HG03064 (cell line): Measurements from ENCODE around the gene RGS19.
A peak's percentile ranks its signal among the peaks of the same experiment; 100 is the strongest.

Experiments
- ATAC-seq: cut with Tn5 transposase; IDR thresholded peaks from one replicate; pipeline ENCODE4 v1.9.1; 2021; ENCODE audit warnings: low read depth; ENCODE audit not compliant: unreplicated experiment

RGS19 gene

DNA sequence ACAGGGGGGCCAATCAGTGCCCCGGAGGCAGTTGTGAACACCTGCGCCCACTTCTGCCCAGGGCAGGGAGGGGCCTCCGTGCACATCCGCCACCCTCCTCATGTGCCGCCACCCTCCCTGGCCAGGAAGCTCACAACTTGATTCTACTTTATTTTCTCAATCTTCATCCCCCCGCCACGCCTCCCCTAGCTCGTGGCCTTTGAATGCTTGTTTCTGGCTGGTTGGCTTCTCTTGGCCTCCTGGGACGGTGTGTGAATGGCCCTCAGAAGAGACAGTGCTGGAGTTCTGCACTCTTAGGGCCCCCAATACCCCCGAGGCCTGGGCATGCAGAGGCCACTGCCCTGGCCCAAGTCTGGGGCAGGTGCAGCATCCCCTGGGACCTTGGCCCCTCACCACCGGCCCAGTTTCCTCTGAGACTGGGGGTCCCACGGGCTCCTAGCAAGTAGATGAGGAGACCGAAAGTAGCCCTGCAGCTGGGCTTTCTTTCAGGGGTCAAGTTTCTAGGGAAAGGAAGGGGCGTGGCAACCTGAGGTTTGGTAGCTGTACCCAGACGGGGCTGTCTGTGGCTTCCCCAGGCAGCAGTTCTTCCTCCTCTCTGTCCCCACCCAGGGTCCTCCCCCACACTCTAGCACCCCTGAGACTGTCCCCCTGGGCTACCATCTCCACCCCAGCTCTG, 1.3 kb downstream of the RGS19 start:
- no peak for ATAC-seq

DNA sequence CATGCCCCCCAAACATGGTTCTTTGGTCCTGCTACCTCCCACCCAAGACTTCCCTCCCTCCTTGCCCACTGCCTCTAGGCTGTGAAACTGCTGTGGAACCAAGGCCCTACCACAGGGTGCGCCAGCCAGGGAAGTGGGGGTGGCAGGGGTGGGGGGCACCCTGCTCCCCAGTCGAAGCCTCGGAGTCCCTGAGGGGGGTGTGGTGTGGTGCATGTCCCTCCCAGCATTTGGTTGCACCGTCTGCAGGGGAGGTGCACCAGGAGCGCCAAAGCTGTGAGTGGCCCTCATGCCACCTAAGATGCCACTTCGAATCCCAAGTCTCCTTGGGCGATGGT, 1.8 kb downstream of the RGS19 start:
- ATAC-seq, result no peak

DNA sequence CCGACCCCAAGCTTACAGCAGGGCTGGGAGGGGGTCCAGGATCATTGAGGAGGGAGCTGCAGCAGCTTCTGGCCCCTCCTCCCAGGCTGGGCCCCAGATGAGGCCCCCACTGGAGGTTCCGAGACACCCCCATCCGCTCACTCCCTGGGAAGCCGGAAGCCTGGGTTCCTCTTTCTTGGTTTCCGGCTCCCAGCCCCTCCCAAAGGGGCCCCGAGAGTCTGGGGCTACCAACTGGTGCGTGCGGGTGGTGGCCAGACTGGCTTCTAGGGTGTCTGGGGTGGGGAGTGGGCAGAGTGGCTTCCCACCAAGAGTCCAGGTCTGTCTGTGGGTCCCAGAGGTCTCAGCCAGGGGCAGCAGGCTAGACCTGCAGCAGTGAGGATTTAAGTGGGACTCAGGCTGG, 2.2 kb downstream of the RGS19 start:
- peak; percentile 32 for ATAC-seq

DNA sequence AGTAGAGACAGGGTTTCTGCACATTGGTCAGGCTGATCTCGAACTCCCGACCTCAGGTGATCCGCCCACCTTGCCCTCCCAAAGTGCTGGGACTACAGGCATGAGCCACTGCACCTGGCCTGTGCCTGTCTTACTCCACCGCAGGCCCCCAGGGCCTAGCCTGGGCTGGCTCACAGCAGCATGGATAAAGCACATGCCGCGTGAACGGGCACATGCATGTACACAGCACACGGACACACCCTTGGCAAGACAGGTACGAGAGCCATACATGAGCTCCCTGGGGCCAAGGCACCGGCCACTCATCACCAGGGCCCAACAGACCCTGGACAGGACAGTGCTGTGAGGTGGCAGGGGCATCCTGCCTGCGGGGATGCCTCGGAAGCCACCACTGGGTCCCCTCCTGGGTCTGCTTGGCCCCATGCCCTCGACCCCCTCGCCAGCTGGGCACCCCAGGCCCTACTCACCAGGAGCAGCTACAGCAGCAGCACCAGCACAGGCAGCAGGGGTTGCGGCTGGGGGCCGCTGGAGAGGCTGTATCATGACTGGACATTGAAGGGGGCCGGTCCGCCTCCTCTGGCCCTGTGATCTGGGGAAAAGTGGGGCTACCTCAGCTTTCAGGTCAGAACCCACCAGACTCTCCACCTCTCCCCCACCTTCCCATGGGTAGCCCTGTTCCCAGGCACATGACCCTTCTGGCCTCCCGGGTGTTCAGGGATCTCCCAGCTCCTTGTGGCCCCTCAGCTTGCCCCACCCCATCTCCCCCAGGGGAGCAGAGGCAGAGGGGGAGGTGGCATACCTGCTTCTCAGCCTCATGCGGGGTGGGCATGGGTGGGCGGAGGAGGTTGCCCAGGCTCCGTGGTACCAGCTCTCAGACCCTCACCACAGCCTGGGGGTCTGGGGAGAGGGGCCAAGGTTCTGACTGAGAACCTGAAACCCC, 3.0 kb downstream of the RGS19 start:
- no peak for ATAC-seq

DNA sequence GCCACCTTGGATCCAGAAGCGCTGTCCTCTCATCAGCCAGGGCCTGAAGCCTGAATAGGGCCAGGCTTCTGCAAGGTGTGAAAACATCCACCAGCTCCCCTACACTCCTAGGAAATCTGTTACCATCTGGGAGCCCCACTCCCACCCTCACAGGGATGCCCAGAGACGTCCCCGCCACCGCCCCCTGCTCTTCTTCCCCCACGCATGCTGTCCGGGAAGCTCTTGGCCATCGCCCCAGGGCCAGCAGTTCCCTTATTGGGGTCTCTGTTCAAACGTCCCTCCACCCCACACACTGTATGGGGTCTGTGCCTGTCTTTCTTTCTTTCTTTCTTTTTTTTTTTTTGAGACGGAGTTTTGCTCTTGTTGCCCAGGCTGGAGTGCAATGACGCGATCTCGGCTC, 3.8 kb downstream of the RGS19 start:
- no peak for ATAC-seq

DNA sequence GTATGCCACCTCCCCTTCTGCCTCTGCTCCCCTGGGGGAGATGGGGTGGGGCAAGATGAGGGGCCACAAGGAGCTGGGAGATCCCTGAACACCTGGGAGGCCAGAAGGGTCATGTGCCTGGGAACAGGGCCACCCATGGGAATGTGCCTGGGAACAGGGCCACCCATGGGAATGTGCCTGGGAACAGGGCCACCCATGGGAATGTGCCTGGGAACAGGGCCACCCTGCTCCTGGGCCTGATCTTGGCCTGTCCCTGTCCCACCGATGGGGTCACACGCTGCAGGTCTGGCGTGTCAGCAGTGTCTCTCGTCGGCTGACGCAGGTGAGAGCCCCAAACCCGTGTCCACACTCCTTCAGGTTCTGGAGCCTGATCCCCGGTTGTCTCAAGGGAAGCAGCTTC, 4.4 kb downstream of the RGS19 start:
- ATAC-seq, result no peak

DNA sequence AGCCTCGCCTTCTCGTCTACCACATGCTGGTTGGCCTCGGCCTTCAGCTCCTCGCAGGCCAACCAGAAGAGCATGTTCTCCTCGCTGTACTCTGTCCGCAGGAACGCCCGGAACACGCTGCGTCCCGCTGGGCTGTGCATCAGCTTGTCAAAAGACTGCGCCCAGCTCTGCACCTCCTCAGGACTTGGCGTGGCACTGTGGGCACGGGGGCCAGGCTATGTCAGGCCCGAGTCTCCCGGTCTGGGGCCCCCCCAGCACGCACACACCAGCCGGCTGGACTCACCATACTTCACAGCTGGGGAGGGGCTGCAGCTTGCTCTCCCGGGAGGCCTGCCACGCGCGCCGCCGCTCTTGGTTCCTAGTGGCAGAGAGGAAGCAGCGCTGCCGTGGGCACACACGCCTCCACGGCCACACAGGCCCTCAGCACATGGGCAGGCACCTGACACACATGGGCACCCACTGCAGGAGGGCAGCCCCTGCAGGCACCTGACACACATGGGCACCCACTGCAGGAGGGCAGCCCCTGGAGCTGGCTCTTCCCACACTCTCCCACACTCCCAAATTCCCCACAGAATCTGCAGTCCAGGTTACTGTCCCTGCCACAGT, 5.0 kb downstream of the RGS19 start:
- no peak for ATAC-seq

DNA sequence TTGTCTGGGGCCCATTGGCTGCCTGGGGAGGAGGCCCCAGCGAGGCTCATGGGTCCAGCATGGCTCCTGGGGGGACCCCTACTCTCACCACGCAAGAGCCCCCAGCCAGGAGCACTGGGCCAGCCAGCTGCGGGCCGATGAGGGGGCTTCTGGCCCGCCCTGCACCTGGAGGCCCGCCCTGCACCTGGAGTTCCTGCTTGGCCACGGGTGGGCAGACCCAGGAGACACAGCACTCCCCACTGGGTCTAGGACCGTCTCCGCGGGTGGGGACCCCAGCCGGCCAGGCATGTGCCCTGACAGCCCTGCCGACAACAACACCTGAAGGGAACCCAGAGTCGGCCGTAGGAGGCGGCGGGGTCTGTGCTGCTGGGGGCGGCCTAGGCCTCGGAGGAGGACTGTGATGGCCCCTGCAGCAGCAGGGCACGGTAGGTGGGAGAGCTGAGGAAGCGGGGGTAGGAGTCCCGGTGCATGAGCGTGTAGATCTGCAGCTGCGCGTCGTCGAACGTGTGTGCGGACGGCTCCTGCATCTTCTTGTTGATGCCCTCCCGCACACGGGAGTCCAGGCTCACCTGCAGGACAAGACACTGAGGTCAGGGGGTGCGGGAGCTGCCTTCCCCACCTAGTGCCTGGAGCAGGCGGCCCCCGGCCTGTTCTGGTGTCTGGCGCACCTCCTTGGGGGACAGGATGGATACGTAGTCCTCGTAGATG, 5.7 kb downstream of the RGS19 start:
- no peak for ATAC-seq

DNA sequence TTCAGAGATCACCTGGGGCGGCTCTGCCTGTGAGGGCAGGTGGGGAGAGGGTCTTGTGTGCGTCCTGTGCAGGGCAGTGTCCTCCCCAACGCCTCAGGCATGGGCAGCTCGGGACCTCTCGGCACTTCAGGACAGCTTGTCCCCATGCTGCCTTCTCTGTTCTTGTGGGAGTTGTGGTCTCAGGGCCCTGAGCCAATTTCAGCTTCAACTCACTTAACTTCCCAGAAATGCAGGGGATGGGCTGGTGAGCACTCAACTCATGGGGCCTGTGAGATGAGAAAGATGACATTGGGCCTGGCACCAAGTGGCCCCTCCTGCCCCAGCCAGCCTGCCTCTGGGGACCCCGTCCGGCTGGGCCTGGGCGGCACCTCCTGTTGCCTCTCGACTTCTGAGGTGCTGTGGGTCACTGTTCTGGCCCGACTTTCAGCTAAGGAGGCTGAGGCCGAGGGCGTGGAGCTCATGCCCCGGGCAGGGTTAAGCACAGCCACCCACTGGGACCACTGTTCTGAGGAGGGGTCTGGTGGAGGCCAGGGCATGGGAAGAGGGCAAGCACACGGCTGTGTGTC, 6.7 kb downstream of the RGS19 start:
- ATAC-seq, result no peak

DNA sequence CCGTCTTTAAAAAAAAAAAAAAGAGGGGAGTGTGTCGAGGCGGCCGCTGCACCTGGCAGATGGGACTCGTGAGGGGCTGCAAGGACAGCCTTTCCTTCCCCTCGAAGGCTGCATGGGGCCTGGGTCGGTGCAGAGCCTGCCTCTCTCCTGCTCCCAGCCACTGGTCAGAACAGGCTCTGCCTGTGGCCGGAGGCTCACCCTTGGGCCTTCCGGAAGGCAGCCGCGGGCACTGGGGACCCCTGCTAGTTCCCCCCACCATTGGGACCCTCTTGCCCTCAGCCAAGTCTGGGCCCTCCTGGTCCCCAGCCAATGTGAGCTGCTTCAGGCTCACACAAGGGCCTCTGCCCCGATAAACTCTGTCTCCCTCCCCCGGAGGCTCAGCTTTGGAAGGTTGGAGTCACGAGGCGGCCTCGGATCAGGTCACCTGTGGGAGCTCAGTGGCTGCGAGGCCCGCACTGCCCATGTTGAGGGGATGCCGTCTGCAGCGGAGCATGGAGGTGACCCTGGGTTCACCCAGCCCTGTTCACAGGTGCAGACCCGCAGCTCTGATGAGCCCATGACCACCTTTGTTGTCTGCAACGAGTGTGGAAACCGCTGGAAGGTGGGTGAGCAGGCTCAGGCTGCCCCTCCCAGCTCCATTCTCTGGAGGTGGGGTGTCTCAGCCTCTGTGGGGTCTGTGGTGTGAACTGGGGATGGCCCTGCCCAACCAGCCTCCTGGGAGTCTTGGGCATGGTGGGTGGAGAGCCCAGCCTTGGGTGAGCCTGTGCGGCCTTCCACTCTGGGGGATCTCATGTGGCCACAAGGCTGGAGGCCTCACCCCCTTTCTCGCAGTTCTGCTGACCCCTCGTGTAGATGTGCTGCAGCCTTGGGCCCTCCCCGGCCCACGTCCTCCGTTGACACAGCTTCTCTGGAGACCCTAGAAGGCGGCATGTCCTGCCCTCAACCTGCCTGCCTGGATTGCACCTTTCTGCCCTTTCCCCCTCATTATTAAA, 7.7 kb downstream of the RGS19 start:
- no peak for ATAC-seq

DNA sequence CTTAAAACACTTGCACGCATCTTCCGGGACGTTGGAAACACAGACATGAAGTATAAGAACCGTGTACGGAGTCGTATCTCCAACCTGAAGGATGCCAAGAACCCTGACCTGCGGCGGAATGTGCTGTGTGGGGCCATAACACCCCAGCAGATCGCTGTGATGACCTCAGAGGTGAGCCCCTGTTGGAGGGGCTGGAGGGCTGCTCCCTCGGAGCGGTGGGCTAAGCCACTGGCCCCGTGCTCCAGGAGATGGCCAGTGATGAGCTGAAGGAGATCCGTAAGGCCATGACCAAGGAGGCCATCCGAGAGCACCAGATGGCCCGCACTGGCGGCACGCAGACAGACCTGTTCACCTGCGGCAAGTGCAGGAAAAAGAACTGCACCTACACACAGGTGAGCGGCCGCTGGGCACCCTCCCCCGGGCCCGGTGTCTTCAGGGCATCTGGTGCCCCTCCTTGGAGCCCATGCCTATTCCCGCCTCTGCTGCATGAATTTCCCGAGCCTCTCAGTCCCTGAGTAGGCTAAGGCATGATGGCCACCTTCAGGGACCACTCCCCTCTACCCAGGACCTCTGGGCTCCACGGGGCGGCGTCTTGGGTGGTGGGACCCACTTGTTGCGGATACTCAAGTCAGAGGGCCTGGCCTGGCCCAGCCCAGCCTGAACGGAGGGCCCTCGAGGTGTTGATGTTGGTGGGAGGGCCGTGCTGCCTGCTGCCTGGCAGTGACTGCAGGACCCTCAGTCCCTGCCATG, 8.9 kb downstream of the RGS19 start:
- ATAC-seq, result no peak

DNA sequence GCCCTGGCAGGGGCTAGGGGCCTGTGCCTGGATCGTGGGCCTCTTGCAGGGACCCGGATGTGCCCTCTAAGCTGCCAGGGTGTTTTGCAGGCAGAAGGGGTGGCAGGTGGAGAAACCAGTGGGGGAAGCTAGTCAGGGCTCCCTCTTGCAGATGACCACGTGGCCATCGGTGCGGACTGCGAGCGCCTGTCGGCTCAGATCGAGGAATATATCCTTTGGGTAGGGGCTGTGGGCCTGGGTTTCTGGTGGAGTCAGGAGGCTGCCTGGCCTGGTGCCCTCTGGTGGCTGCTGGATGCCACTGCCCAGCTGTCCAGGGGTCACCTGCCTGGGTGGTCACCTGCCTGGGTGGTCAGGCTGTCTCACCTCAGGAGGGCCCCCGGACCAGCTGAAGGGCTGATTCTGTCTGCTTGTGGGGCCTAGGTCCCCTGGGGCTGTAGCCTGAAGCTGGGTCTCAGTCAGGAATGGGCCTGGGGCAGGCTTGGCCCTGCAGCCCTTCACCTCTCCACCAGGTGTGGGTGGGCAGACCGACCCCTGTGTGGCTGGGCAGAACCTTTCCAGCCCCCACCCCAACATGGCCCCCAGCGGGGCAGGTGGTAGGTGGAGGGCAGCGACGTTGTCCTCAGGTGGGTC, 9.6 kb downstream of the RGS19 start:
- ATAC-seq, result no peak

DNA sequence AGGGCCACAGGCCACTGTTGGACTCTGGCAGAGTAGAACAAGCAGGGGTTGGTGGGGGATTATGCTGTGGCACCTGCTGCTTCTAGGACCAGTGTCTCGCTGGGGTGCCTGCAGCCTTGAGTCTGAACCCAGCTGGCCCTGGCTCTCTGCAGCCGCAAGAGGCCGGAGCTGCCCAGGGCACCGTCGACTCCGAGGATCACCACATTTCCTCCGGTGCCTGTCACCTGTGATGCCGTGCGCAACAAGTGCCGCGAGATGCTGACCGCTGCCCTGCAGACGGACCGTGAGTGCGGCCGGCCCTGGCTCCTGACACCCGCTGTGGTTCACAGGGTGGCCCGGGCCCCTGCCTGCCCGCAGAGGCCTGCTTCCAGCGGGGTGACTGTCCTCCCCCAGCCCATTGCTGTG, 10.1 kb downstream of the RGS19 start:
- ATAC-seq, result no peak

DNA sequence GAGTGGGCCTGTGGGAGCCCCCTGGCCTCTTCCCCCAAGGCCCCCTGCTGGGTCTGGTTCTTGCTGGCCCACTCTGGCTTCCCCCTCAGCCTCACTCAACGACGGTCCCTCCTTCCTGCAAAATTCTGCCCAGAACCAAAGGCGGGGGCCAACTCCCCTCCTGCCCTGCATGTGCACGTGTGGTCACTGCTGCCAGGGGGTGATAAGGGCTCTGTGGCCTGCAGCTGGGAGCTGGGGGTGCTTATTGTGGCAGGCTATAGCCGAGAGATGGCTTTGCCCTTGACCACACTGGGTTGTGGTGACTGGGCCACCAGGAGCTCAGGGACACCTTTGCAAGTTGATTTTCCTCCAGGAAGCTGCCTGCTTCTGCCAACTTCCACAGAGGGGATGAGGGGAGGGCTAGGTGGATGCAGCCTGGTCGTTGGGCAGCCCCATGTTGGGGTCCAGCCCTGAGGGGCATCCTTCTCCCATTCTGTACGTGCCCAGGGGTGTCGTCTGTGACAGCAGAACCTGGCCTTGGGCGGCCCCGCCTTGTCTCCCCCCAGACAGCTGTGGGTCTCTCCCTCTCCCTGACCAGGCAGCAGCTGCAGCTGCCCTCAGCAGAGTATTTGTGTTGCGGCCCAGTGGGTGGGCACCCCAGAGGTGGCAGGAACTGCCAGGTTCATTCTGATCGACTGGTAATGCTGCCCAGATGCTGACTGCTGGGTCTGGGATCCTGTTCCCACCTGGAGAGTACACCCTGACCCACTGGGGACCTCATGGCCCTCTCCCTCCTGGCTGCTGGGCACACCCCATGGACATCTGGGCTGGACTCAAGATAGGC, 10.7 kb downstream of the RGS19 start:
- no peak for ATAC-seq

DNA sequence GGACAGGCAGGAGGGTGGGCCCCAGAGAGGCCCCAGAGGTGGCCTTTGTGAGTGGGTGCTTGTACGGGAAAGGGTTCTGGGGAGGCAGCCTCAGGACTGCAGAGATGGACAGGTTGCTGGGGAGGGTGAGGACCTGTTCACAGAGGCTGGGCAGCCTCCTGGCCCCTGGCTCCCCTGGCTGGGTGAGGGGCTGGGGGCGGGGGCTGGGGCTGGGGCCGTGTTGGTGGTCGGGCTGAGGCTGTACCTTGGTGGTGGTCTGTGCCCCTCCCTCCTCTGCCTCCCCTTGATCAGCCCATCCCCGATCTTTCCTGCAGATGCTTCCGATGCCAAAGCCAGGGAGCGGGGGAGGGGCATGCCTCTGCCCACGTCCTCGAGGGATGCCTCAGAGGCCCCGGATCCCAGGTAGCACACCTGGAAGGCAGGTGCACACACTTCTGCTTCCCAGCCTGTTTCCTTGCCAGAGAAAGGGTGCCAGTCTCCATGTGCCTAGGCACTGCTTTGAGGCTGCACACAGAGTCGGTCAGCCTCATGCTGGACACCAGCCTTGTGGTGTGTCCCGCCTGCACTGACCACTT, 11.5 kb downstream of the RGS19 start:
- ATAC-seq, result no peak

DNA sequence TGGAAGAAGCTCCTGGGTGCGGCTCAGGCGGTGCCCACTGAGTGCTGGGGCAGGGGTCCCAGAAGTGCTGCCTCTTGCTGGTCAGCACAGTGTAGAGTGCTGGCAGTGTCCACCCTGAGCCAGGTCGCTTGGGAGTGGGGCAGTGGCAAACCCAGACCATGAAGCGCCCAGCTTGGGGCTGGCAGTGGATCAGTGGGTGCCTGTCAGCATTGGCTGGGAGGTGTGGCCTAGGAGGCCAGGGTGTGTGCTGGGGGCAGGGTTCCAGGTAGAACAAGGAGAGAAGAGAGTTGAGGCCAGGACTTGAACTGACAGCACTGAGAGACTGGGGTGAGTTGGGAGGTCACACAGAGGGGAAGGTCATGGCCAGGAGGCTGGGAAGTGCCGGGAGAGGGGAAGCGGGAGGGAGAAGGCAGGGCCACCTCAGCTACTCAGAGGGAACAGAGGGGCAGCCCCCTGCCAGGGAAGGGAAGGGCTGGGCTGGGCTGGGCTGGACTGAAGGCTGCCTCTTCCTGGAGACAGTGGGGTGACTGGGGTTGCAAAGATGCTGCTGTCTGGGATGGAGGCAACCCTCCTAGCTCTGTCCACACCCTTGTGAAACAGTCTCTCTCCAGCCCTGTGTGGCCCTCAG, 12.2 kb downstream of the RGS19 start:
- ATAC-seq, result no peak

DNA sequence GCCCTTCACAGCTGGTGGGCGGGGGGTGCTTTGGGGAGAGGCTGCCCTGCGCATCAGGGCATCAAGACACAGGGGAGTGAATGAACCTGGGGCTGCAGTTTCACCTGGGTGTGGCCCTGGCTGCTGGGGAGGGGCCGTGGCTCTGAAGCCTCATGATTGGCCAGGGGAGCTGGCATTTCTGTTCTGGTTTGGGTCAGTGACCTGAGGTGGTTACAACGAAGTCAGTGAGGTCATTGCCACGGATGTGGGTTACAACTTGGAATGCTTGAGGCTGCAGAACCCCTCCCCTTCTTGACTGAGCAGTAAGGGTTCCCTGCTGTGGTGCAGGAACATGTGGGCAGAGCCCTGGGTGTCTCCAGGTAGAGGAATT, 13.4 kb downstream of the RGS19 start:
- no peak for ATAC-seq
